Measurements from ENCODE around the gene THSD4.
"Not testable (repeated sequence)": the region's sequence is repeated elsewhere in the genome, so short reads cannot be mapped to it uniquely, and the experiment has no call there.

Gene THSD4

DNA sequence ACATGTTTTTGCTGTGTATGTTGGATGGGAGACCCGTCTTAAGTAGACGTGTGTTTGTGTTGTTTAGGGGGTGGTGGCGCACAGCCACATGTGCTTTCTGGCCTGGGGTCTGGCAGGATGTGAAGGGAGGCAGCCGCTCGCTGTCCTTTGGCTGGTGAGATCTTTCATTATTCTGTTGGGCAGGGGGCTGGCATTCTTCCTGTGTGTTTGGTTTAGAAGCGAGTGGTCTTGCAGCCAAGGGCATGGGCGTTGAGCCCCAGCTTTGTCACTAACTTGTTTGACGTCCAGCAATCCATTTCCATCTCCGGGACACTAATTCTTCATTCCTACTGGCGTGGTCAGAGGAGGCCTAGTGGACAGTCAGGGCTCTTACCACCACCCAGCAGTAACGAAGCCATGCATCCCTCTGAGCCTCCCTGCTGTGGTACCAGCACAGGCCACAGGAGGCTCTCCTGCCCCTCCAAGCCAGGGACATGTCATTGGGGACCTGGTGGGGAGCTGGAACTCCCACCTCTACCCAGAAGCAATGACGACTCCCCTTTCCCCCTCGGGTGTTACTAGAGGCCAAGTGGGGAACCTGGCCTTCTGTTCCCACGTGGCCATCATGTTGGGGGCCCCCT is 10.7 kb downstream of the THSD4 start:
- no peak for DNase-seq

DNA sequence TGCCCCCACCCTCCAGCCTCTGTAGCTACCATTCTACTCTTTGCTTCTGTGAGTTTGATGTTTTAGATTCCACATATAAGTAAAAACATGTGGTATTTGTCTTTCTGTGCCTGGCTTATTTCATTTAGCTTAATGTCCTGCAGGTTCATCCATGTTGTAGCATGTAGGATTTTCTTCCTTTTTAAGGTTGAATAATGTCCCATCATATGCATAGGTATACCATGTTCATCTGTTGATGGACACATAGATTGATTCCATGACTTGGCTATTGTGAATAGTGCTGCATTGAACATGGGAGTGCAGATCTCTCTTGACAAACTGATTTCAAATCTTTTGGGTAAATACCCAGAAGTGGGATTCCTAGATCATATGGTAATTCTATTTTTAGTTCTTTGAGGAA is 11.8 kb downstream of the THSD4 start:
- no peak for DNase-seq

DNA sequence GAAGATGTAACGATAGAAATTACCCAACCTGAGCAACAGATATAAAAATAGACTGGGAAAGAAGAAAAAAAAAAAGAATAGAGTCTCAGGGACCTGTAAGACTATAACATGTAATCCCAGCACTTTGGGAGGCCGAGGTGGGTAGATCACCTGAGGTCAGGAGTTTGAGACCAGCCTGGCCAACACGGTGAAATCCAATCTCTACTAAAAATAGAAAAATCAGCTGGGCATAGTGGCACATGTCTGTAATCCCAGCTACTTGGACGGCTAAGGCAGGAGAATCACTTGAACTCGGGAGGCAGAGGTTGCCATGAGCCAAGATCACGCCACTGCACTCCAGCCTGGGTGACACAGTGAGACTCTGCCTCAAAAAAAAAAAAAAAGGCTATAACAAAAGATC is 12.9 kb downstream of the THSD4 start:
- DNase-seq: not testable (repeated sequence)

DNA sequence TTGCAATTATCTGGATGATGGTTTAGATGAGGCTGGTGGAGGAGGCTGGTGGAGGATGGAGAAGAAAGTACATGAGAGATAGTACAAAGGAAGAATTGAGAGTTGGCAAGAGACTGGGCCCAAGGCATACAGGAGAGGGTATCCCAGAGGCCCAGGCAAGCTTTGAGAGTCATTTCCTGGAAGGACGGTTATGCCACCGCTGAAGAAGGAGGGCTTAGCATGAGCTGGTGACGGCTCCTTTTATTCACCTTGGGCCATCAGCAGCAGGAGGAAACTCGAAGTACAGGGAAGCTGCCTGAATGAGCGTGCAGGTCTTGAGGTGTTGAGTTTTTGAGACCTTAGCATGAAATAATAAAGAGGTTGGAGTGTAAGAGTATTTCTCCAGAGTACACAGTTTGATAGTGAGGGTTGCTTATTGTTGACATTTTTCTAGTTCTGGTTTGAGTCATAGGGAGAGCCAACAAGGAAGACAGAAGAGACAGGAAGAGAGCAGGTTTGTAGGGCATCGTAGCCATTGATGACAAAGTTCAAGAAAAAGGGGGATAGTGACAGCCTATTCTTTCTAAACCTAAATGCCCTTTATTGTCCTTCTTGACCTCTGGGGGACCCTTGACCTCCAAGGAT is 13.8 kb downstream of the THSD4 start:
- no peak for DNase-seq

DNA sequence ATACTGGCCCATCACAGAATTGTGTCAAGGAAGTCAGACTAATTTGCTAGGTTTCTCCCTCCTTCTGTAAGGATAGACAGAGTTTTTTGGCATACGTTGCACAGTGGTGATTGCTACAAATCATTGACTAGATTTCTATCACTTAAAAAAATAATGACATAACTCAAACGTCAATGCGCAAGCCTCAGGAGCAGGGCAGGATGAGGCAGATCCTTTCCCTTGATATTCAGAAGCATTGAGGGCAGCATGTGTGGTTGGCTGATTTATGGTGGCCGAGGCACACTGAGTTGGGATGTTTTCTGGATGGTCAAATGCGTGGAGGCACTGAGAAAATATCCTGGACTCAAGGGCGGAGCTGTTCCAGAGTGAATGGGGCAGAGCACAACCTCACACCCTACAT is 14.4 kb downstream of the THSD4 start:
- DNase-seq: no peak

DNA sequence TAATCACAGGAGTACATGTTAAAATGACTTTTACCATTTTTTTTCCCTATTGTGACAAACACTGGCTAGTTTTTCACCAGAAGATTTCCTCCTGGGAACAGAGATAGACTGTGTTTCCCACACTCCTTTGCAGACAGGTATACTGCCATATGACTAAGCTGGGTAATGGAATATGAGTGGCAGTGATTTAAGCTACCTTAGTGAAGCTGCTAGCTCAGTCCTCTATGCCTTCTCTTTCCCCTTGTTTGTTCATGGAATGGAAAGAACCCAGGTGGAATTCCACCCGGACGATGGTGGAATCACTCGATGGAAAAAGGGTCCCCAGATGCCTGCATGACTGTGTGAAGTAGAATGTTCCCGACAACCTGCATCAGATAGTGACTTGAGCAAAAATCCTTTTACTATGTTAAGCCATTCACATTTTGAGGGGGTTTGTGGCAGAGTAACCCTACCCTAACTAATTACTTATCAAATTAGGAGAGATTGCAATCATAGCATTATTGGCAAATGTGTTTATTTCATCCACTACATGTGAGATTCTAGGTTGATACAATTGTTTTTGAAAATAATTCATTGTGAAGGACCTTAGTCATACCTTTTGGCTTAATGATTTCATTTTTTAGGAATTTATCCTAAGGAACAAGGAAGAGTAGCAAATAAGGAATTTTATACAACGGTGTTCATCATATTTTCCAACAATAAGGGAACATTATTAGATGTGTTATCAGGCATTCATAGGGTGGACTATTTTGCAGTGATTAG is 16.5 kb downstream of the THSD4 start:
- peak; percentile 22 for DNase-seq

DNA sequence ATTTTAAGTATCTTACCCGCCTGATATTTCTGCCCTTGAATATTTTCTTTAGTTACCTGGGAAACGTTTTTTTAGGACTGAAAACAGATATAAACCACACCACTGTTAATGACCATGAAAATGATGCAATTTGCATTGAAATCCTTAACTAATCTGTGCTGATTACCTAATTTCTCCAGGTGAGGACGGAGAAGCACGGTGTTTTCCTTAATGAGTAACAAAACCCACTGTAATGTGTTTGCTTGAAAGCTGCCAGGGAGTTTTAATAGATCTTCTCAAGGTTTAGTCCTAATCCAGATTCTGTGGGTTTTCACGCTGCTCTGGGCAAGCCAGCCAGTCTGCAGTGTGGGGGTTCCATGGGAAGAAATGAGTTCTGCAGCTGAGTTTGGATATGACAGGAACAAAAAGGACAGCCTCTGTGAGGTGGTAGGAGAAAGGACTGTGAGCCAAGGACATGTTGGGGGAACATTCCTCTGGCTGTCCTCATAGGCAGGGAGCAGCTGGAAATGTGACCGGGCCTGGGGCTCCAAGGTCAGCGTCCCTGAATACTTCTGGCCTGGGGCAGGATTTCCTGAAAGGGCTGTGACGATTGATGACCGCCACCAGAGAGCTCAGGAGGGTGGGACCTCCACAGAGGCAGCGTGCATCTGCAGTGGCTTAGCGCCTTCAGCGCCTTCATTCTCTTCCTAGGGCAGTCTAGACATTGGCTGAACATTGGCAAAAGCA is 18.6 kb downstream of the THSD4 start:
- DNase-seq: no peak

DNA sequence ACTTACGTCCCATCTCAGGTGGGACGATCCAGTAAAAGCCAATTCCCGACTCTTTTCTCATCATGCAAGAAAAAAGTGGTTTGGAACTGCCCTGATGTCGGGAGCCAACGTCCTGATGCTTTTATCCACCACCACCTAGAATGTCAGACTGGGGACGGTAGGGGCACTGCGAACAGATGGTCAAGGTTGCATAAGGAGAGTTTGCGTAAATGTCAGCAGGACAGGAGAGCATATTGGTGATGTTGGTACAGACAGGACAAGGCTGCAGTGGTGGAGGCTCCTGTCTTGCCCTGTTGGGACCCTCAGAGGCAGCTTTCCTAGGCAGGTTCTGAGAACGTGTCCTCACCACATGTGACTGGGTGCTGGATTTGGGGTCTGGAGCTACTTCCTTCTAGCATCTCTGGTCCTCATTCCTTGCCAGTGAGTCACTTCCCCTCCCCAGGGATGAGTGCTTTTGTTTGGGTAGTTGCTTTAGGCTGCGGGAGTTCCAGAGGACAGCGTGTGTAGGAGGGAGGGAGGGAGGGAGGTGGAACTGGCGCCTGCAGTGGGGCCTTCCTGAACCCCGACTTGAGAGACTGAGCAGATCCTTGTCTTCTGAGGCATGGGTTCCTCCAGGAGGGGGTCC is 21.0 kb downstream of the THSD4 start:
- peak; percentile 98 for DNase-seq

DNA sequence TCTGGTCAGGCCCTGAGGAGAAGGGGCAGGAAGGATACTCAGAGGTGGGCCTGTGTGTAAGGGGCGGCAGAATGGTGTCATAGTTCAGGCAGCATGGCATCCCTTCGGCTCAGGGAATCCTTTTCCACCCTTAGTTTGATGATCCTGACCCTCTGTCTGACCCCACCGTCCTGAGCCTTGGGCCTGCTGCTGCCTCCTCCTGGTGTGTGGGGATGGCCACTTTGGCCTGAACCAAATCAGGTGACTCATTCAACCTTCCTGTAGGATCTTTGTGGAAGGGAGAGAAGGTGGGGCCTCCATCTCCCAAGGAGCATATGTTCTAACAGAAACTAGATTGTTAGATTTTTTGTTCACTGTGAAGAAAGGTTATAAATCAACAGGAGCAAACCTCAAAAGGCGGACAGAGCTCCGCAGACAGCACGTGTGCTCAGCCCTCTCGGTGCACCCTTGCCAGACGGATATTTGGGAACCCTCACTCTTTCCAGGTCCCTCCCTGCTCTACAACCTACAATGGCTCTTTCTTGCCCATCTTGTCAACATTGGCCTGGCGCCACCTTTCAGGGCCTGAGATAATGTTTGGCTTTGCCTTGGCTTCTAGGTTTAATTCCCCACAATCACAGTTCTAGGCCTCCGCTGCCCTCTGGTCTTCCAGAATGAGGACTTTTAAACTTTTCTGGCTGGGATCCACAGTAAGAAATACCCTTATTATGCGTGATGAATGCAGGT is 21.7 kb downstream of the THSD4 start:
- peak; percentile 60 for DNase-seq

DNA sequence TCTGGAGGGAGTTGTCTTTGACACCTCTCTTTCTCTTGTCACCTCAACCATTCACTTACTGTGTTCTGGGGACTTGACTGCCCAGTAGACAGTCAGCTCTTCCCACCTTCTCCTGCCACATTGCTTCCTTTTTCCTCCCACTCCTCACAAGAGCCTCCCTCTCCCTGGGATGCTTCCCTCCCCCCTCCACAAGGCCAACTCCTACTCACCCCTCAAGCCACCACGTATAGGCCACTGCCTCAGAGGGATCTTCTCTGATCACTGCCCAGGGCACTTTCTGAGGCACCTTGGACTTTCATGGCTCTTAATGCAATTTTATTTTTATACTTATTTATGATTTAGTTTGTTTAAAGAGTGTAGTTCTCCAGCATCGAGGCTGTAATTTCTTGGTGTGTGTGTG is 23.2 kb downstream of the THSD4 start:
- DNase-seq: no peak

DNA sequence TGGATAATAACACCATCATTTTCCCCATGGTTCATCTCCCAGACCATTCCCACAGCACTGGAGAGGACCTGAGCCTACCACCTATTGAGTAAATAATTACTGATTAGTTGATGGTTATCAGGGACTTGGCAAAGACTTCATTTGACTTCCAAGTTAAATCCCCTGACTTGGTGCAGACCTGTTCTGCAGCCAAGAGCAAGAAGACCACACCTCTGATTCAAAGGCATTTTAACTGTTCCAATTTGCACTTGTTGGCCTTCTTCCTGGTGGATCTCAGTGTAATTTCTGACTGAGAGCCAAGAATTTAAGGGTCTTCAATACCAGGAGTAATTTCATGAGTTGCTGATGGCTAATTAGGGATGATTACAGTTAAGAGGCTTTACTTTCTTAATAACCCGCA is 24.0 kb downstream of the THSD4 start:
- DNase-seq: no peak

DNA sequence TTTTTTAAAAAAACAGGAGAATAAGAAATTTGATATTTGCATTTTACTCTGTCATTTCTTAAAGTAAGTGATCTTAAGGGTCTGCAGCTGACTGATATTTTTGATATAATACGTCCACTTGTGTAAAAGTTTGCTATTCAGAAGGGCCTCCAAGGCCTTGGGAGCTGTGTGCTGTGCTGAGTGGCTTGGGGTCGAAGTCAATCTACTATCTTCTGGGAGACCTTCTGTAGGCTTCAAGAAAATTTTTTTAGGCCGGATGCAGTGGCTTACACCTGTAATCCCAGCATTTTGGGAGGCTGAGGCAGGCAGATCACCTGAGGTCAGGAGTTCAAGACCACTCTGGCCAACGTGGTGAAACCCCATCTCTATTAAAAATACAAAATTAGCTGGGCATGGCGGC is 26.3 kb downstream of the THSD4 start:
- DNase-seq: no peak

DNA sequence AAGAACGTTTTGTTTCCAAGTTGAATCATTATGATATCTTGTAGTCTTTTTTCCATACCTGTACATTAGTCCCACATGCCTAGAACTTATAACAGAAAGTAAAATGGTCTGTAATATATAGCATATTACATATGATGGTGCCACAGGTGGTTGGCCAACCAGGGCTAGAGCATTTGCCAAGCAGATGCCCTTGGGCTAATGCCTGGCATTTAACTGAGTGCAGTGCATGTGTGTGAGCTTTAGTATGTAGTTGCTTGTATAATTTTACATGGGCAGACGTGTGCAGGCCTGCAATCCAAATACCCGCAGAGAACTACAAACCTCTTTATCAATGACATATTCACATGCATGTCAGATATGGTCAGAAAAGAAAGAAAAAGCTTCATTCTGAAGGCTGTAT is 27.5 kb downstream of the THSD4 start:
- DNase-seq: no peak

DNA sequence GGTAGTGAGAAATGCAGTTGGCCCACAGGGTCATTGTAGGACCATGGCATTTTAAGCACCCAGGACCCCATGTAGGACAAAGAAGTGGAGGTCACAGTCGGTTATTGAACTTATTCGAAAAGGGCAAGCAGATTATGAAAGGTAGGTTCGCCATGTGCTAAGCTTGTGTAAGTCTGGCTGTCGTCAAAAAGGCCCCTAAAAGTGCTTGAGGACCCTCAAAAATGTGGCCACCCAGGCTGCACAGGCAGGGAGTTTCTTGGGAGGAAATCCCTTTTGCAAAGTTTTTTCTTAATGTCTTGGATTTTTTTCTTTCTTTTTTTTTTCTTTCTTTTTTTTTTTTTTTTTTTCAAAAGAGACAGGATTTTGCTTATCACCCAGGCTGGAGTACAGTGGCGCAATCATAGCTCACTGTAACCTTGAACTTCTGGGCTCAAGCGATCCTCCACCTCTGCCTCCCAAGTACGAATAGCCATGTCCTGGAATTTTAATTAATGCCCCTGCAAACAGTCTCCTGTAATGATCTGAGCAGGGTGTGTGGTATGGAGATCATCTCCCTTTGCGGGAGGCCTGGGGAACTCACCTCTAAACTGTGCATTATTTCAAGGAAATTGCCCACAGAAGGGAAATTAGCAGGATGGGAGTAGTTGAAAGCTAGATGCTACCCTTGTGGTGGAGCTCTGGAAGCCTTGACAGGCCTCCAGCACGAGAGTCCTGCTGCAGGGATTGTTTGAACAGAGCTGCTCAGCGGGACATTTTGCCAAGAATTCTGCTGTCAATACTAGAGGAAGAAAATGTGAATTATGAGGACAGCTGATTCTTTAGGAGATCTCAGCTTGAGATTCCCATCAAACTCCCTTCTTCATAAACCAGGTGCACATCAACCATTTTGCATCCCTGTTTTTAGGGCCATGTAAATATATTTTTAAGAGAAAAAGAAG is 28.4 kb downstream of the THSD4 start:
- no peak for DNase-seq

DNA sequence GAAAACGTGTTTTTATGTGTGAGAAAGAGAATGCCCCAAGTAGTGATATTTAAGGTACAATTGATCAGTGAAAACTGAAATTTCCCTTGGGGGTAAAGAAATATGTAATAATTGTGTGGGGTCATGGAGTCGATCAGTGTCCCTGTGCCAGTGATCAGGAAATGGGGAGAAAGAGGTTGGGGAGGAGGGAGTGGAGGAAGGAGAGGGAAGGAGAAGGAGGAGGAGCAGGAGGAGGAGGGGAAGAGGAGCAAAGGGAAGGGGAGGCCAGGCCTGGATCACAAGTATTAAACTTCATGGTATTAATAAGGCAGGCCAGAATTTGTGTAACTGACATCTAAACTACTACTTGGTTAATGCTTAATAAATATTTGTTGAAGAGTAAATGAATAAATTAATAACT is 30.4 kb downstream of the THSD4 start:
- no peak for DNase-seq

DNA sequence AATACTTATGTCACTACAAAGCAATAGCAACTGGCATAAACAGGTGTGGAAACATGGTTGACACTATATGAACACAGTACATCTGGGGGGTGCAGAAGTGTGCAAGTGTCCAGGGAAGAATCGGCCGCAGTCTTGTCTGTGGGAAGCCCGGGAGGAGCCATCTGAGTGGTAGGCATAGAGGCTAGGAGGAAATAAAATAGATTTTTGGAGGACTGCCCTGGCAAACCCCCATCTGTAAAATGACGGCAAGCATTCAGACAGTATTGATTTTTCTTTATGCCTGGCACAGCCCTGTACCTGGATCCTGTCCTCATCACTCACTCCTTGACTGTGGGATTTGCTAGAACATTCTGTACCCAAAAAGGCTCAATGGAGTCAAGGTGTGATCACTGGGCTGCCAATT is 31.3 kb downstream of the THSD4 start:
- DNase-seq: no peak

DNA sequence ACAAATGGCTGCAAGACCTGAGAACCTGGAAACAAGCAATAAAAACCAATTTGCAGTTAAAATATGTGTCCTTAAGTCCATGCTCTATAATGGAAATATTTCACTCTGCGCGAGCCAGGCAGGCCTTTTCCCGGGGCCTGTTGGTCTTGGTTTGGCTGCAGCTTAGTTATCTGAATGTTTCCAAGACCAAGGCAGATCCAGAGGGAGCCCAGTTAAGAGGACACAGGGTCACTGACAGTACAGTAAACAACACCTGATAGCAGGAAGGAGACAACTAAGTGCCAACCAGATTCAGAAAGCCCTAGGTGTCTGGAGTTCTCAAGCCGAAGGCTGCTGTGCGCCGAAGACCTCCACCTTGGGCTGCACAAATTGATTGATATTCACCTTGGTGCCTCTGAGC is 32.8 kb downstream of the THSD4 start:
- no peak for DNase-seq

DNA sequence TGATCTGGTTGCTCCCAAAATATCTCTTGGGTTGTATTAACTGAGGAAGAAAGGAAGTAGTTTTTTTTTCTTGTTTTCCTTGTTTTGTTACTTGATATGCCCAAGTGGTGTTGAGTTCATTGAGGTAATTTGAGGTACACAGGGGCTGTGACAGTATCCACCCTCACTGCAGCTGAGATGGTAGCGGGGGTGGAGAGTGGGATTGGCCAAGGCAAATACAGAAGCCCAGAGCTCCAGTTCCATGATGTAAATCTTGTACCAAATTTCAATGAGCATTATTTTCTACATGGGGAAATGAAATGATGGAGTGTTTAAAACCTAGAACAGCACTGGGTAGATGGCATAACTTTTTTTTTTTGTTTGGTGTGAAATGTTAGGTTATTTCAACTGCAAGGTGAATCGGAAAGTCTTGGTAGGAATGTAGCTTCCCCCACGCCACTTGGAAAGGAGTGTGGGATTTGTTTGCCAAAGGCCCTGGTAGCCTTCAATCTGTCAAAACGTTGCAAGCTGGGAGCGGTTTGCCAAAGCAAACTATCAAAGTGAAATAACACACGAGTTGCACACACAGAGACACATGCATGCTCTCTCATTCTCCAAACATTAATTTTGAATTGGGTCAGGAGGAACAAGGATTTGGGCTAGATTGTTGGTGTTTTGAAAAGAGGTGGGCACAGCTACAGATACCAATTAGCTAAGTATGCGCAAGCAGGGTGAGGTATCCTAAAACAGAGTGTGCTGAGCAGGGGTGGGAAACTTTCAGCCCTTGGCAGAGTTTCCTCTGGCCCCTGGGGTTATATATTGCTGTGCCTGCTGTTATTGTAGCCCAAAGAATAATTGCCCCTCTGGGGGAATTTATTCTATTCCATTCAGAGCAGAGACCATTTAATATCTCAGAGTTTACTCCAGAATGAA is 34.6 kb downstream of the THSD4 start:
- DNase-seq: no peak

DNA sequence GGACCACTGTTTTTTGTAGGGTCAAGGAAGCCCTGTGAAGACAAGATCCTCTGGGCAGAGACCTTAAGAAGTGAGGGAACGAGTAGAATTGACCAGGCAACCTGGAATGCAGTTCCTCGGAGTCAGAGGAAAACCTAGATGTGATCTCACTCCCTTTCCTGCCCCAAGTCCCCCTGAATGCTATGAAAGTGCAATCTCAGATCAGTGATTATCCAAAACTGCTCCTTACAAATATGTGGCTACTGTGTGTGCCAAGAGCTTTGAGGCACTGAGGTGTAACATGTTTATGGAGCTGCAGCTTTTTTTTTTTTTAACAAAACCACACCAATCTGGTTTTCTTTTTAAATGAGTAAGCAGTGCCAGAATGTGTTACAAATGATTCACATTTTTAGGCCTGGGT is 35.8 kb downstream of the THSD4 start:
- peak; percentile 71 for DNase-seq

DNA sequence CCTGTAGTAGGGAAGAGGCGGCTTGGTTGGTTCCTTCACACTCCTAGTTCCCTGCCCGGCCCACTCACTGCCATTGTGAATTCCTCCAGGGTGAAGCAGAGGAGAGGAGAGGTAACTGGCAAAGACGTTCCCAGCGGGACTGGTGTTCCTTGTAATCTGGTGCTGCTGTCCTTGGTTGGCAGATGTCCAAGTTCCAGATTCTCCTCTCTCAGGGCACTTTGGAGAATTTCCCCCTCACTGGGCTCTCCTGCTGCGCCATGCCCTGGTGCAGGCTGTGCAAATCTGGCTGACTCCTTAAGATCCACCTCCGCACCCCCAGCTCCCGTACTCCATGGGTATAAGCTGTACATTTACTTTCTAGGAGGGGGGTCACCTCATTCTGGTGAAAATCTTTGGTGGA is 37.3 kb downstream of the THSD4 start:
- DNase-seq: no peak

Measured in EL (cell line).